GM21447 (cell line): ENCODE measurements around the gene PLXNA1.

Experiments used
- ATAC-seq: cut with Tn5 transposase; IDR thresholded peaks from one replicate; pipeline ENCODE4 v1.9.1; 2021; ENCODE audit not compliant: unreplicated experiment

PLXNA1 gene

DNA sequence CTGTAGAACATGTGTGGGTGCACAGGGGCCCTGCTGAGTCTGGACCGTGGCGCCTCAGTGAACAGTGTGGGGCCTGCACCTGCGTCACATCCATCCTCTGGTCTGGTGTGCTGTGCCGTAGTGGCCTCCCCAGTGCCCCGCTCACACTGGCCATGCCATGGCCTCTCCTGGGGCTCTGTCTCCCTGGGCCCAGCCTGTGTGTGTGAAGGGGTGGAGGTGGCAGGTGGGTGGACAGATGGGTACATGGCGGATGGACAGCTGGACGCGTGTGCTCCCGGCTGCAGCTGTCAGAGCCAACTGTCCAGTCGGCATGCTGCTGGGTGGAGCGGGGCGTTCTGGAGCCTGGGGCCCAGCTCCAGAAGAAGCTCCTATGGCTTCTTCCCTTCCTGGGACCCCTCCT is 17.8 kb downstream of the PLXNA1 start:
- no peak for ATAC-seq

- no peak for ATAC-seq
Observed at GRCh38 chr3:127001486-127002194, 18.7 kb downstream of the PLXNA1 start.

- no peak for ATAC-seq
Observed at GRCh38 chr3:127002195-127003174, 19.6 kb downstream of the PLXNA1 start.

DNA sequence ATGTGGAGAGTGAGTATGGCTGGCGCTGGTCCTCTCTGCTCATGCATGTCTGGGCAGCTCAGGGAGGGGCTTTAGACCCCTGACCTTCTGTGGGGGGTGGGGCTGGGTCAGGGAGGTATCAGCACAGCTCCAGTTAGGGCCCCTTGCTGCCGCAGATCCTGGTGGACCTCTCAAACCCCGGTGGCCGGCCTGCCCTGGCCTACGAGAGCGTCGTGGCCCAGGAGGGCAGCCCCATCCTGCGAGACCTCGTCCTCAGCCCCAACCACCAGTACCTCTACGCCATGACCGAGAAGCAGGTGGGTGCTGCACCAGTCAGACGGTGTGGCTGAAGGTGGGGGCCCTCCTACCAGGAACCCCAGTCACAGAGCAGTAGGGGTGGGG is 20.2 kb downstream of the PLXNA1 start:
- ATAC-seq: no peak

DNA sequence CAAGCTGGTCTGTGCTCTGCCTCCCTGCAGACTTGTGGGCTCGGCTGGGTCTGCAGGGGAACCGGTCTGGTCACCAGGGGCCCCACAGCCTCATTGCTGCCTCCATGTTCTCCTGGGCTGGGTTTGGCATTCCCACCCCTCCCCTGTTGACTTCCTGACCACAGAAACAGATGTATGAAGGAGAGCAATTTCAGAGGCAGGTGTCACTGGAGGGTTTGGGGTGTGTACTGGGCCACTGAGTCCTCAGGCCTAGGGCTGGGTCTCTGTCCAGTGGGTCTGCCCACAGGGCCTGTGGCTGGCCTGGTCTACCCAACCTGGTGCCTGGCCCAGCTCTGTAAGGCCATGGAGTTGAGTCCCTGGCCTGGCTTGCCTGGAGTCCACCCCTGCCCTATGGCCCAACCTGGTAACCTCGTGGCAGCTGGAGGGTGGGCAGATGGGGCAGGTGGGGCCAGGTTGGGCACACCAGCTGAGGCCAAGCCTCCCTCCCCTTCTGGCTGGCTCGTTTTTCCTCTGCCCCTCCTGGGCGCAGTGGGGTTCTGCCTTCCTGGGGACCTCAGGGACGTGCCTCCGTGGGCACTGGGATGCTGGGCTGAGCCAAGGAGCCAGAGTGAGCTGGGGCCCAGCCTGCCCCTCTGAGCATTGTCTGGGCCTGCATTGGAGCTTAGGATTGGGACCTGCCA is 20.8 kb downstream of the PLXNA1 start:
- ATAC-seq: no peak

DNA sequence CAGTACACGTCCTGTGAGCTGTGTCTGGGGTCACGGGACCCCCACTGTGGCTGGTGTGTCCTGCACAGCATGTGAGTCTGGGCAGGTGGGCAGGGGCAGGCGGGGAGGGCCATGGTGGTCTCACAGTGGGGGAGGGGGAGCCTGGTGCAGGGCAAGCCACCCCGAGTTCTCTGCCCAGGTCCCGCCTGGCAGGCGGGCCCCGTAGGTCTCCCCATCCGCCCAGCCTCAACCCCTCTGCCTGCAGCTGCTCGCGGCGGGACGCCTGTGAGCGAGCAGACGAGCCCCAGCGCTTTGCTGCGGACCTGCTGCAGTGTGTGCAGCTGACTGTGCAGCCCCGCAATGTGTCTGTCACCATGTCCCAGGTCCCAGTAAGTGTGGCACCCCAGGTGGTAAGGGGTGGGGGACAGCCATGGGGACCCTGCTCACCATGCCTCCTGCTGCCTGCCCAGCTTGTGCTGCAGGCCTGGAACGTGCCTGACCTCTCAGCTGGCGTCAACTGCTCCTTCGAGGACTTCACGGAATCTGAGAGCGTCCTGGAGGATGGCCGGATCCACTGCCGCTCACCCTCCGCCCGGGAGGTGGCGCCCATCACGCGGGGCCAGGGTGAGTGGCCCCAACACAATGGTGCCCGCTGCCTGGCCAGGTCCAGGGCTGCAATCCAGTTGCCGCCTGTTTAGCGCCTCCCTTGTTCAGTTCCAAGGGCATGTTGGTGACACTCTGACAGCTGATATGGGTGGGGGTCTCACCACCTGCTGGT is 21.9 kb downstream of the PLXNA1 start:
- no peak for ATAC-seq

GRCh38 chr3:127005864-127006500 is 23.1 kb downstream of the PLXNA1 start:
- no peak for ATAC-seq

- ATAC-seq: no peak
Observed at GRCh38 chr3:127006781-127007436, 24.0 kb downstream of the PLXNA1 start.

DNA sequence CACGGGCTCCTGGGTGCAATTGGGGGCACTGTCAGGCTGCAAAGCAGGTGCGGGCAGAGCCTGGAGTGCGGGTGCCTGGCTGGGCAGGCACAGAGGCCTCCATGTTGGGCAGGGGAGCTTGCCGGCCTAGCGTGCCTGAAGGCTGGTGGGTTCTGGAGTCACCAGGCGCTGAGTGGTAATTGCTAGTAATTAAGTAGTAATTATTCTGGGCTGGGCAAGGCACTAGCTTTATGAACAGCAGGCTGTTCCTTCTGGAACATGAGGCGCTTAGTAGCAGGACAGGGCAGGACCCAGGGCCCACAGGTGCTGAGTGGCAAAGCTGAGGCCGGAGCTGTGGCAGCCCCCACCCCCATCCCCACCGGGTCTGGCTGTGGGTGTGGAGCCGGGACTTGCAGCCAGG is 25.3 kb downstream of the PLXNA1 start:
- no peak for ATAC-seq

- no peak for ATAC-seq
Observed at GRCh38 chr3:127009531-127009930, 26.6 kb downstream of the PLXNA1 start.

DNA sequence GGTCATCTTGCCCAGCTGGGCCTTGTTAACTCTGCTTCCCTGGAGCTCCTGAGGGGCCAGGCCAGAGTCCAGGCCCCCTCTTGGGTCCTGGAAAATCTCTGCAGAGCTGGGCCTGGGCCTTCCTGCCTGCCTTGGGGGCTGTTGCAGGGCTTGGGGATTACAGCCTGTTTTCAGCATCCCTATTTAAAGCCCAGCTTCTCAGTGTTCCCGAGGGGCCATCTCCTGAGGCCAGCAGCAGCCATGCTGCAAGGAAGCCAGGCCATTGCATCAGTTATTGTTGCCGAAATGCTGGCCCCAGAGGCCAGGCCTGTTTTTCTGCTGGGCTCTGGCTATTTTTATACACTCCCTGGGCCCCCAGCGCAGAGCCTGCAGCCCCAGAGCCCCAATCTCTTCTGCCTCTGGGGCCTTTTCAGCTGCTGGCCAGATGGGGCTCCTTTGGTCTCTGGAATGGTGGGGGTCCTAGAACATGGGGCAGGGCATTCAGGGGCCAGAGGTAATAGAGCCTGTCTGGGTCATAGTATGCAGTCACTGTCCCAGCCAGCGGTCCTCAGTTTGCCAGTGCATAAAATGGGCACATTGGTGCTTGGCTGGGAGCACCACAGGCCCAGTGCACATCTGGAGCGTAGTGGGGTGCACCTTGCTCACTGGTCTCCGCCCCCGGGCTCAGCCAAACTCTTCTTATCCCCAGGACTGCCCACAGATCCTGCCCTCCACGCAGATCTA is 28.5 kb downstream of the PLXNA1 start:
- no peak for ATAC-seq

DNA sequence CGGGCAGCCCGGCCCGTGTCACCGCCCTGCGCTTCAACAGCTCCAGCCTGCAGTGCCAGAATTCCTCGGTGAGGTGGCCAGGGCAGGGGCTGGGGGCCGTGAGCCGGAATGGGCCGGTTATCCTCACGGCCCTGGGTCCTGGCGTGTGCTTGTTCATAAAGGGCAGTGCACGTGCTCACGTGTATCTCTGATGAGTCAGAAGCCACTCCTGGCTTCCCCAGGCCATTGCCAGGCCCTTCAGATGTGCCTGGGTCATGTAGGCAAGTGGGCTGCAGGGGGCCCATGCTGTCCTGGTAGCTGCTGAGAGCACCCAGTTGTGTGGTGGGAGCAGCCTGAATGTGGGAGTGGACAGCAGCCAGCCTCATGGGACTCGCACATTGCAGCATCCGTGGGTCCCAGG is 29.2 kb downstream of the PLXNA1 start:
- no peak for ATAC-seq

GRCh38 chr3:127013181-127013580 is 30.3 kb downstream of the PLXNA1 start:
- ATAC-seq: no peak

GRCh38 chr3:127013758-127014535 is 31.0 kb downstream of the PLXNA1 start:
- ATAC-seq: no peak

GRCh38 chr3:127014536-127015281 is 31.8 kb downstream of the PLXNA1 start:
- peak; percentile 37 for ATAC-seq

- peak; percentile 64 for ATAC-seq
Observed at GRCh38 chr3:127015282-127016042, 32.5 kb downstream of the PLXNA1 start.

- ATAC-seq: no peak
Observed at GRCh38 chr3:127016043-127016343, 33.1 kb downstream of the PLXNA1 start.
